NCI-H2227 (cell line): ENCODE results near the gene SYT15.
"Not testable (repeated sequence)": the region's sequence is repeated elsewhere in the genome, so short reads cannot be mapped to it uniquely, and the experiment has no call there.

Experiments used
- DNase-seq: peaks from one replicate; lab custom pipeline; 2025; ENCODE audit not compliant: unreplicated experiment; lab: John Stamatoyannopoulos, UW

Gene SYT15

GRCh38 chr10:46588221-46588620 is 9.3 kb downstream of the SYT15 start:
- not testable (repeated sequence) for DNase-seq

DNA sequence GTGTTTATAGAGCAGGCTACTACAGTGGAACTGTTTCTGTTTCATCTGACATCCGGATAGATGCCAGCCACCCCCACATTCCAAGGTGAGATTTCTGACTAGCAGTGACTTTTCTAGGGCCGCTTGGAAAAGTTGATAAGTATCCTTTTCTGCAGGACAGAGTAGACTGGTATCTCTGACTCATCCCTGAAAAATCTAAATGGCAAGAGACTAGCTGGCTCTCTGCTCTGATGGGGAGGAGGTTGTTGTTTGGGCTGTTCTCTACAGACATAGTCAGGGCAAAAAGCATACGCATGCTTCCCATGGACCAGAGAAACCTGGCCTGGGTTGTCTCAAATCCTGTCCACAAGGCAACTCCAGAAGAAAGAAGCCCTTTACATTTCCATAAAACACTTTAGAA is 10.7 kb downstream of the SYT15 start:
- not testable (repeated sequence) for DNase-seq

DNA sequence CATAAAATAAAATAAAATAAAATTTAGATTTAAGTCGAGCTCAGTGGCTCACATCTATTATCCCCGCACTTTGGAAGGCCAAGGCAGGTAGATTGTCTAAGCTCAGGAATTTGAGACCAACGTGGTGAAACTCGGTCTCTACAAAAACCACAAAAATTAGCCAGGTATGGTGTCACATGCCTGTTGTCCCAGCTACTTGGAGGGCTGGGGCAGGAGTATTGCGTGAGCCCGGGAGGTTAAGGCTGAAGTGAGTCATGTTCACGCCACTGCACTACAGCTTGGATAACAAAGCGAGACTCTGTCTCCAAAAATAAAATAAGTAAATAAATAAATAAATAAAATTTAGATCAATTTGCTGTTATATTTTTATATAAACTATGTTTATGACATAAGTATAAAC is 12.1 kb downstream of the SYT15 start:
- DNase-seq = not testable (repeated sequence)

GRCh38 chr10:46593307-46593706 is 14.4 kb downstream of the SYT15 start:
- not testable (repeated sequence) for DNase-seq

GRCh38 chr10:46594453-46595063 is 15.6 kb downstream of the SYT15 start:
- DNase-seq = not testable (repeated sequence)

DNA sequence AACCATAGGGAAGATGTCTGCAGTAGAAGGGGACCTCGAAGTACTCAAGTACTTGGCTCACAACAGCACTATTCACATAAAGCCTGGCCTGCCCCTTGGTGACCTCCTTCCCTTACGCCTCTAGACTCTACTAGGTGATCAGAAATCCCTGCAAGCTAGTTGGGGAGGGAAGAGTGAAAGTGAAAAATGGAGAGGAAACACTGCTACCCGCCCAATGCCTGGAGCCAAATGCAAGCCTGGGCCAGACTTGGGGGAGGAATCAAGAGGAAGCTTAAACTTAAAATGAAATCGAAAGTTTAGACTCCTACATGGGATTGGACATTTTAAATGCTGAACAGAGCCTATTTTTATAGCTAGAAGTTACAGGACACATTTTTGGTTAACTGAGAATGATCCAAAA is 17.6 kb downstream of the SYT15 start:
- DNase-seq = not testable (repeated sequence)

DNA sequence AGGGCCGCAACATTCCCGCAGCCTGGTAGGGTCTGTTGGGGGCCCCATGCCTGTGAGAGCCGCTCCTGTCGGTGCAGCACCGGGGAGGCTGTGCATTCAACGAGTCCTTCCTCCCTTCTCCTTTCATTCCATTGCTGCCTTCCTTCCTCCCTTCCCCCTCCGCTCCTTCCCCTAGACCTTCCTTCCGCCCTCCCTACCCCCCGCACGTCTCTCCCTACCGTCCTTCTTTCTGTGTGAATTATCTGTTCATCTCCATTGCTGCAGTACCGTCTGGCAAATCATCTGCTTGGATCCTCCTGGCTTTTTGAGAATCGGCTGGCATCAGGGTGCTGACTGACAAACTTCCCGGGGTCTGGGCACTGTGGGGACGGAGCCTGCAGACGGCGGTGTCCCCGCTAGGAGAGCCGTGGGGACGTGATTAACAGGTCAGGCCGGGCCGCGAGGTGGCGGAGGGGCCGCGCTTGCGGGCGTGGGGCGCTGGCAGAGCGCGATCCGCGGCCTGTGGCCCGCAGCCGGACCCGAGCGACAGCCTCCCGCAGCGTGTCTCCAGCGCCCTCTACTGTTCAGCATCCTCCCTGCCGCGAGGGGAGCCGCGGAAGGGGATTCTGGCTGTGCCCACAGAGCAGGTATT is 18.8 kb downstream of the SYT15 start:
- DNase-seq = not testable (repeated sequence)

- DNase-seq = not testable (repeated sequence)
These were observed 21.6 kb downstream of the SYT15 start for GRCh38 chr10:46600516-46600915.

- DNase-seq = not testable (repeated sequence)
These were observed 36.6 kb downstream of the SYT15 start for GRCh38 chr10:46615540-46615939.

DNA sequence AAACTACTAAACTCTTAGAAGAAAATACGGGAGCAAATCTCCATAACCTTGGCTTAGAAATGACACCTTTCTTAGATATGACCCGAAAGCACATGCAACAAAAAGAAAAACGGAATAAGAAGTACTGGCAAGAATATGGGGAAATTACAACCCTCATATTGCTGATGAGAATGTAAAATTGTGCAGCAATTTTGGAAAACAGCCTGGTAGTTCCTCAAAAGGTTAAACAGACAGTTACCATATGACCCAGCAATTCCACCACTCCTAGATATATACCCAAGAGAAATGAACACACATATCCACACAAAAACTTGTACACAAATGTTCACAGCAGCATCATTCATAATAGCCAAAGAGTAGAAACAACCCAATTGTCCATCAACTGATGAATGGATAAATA is 37.3 kb downstream of the SYT15 start:
- not testable (repeated sequence) for DNase-seq

GRCh38 chr10:46617134-46617533 is 38.2 kb downstream of the SYT15 start:
- DNase-seq = not testable (repeated sequence)

DNA sequence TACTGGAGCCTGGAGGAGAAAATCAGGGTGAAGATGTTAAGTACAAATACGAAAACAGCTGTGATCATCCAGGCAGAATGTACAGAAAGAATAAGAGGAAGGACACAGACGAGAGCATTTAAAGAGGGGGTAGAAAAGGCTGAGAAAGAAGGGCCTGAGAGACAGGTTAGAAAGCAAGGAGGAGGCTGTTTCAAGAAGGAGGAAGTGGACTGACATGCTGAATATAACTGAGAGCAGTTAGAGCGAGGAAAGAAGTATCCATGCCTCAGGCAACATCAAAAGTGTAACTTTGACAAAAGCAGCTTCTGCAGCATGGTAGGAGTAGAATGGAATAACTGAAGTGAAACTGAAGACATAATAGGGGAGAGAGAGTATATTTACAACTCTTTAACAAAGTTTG is 39.0 kb downstream of the SYT15 start:
- not testable (repeated sequence) for DNase-seq

GRCh38 chr10:46623899-46624654 is 45.1 kb downstream of the SYT15 start:
- DNase-seq = not testable (repeated sequence)

- not testable (repeated sequence) for DNase-seq
These were observed 50.9 kb downstream of the SYT15 start for GRCh38 chr10:46629805-46630204.

DNA sequence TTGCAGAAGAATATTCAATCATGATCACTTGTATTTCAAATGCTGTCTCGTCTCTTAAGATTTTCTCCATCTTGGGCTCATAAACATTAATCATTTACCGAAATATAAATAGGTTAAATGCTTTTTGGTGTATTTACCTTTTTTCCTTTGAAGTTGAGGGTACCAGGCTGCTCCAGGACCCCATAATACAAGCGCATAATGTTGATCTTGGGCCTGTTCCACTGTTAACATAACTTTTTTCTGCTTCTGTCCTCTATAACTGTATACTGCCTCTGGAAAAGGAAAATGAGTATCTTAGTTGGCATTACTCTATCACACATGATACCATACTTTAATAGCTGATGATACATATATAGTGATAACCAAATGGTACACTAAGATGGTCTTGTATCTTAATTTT is 51.9 kb downstream of the SYT15 start:
- not testable (repeated sequence) for DNase-seq

GRCh38 chr10:46631683-46632082 is 52.8 kb downstream of the SYT15 start:
- not testable (repeated sequence) for DNase-seq

DNA sequence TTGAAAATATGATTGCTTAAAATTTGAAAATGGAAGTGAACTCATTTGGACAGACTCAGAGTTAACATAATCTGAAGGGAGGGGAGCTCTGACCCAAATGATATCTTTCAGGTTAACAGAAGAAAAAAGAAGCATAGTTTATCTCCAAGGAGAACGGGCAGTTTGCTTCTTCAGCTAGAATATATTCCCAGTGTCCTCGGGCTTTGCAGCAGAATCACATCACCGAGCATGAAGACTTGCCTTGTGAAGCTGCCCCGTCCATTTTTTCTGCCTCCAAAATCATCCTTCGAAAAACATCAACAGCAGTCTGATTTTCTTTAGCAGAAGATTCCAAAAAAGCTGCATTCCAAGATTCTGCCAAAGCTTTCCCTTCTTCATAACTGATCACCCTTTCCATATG is 55.8 kb downstream of the SYT15 start:
- not testable (repeated sequence) for DNase-seq

- not testable (repeated sequence) for DNase-seq
These were observed 56.5 kb downstream of the SYT15 start for GRCh38 chr10:46635364-46635959.

- not testable (repeated sequence) for DNase-seq
These were observed 61.1 kb downstream of the SYT15 start for GRCh38 chr10:46640005-46640404.
